Smooth muscle cell (in vitro differentiated cells): Measurements from ENCODE around the gene COA3. TPM values are rescaled to one million over a fixed set of nuclear protein-coding genes. Genes with fewer than 3 reads are reported as not detected.

Source experiments
- DNase-seq: peaks from one replicate; lab custom pipeline; 2025; ENCODE audit not compliant: unreplicated experiment; lab: John Stamatoyannopoulos, UW
- H2AFZ ChIP-seq: fragments of 200-600 bp; sonication (generic); 2 replicates; pipeline ENCODE4 v1.6.0; 2016; ENCODE audit warnings: antibody characterized with exemption, low read depth, mild to moderate bottlenecking
- H3F3A ChIP-seq: fragments of 200-600 bp; sonication (generic); 2 replicates; pipeline ENCODE4 v1.6.0; 2017; ENCODE audit warnings: antibody characterized with exemption, low read depth
- H3K27ac ChIP-seq: fragments of 200-600 bp; sonication (generic); 2 replicates; pipeline ENCODE4 v1.5.1; 2016; ENCODE audit warnings: low read depth, mild to moderate bottlenecking
- H3K27me3 ChIP-seq: fragments of 200-600 bp; sonication (generic); 2 replicates; pipeline ENCODE4 v1.6.1; 2016; ENCODE audit warnings: low read depth, mild to moderate bottlenecking
- H3K36me3 ChIP-seq: fragments of 200-600 bp; sonication (generic); 2 replicates; pipeline ENCODE4 v1.5.1; 2016; ENCODE audit warnings: low read depth
- H3K4me1 ChIP-seq: fragments of 200-600 bp; sonication (generic); 2 replicates; pipeline ENCODE4 v1.5.1; 2016; ENCODE audit warnings: low read depth
- H3K4me2 ChIP-seq: fragments of 200-600 bp; sonication (generic); 2 replicates; pipeline ENCODE4 v1.6.0; 2016; ENCODE audit warnings: mild to moderate bottlenecking
- H3K4me3 ChIP-seq: fragments of 200-600 bp; sonication (generic); 2 replicates; pipeline ENCODE4 v1.5.1; 2016; ENCODE audit warnings: mild to moderate bottlenecking
- H3K79me2 ChIP-seq: fragments of 200-600 bp; sonication (generic); 2 replicates; pipeline ENCODE4 v1.6.0; 2016; ENCODE audit warnings: low read depth, mild to moderate bottlenecking
- H3K9ac ChIP-seq: fragments of 200-600 bp; sonication (generic); 2 replicates; pipeline ENCODE4 v1.6.0; 2016; ENCODE audit warnings: low read depth
- H3K9me3 ChIP-seq: fragments of 200-600 bp; sonication (generic); replicated peaks from 2 replicates; pipeline ENCODE4 v1.5.1; 2016; ENCODE audit warnings: low read depth
- H4K20me1 ChIP-seq: fragments of 200-600 bp; sonication (generic); 2 replicates; pipeline ENCODE4 v1.6.0; 2016; ENCODE audit warnings: low read depth
- WGBS: methylation state at CpG from one replicate; pipeline ENCODE4 v1.1.7; 2016; ENCODE audit warnings: low lambda C conversion rate; 5-methylcytosine and 5-hydroxymethylcytosine counted together
- polyA plus RNA-seq: library from polyadenylated mRNA; unstranded; fragments of >200 nt; fragmentation: Nextera tagmentation; extraction: Ambion mirVana; gene quantifications from 2 replicates; pipeline ENCODE4 v1.2.1, GENCODE V29; 2016
- total RNA-seq: library from RNA; depleted of rRNA; stranded (reverse); fragments of >200 nt; gene quantifications from 2 replicates; pipeline ENCODE4 v1.2.3, GENCODE V29; 2014
- TF ChIP-seq, protein P1 (sequence below): fragments of 200-600 bp; sonication (generic); IDR thresholded peaks from 2 replicates; pipeline ENCODE4 v1.5.1; 2017; ENCODE audit warnings: borderline replicate concordance, mild to moderate bottlenecking, antibody characterized with exemption; ENCODE audit not compliant: insufficient read depth, poor library complexity, severe bottlenecking

COA3 gene
- total and polyA plus RNA-seq, 2 experiments from 2014 or later: 106 to 127 TPM

- peak overlapping the region; percentile 95 for H3K9ac ChIP-seq
- H3K4me1 ChIP-seq: peaks cover 12% of the 10 kb centered on the region
- WGBS: 63% methylated on average over 9 of the region's 9 CpGs
- H3F3A ChIP-seq: no peaks in the 10 kb centered on the region
- peaks cover 29% of the 10 kb centered on the region for H3K79me2 ChIP-seq
- no peaks in the 10 kb centered on the region for H3K36me3 ChIP-seq
- H2AFZ ChIP-seq: peak overlapping the region; percentile 97
- peak overlapping the region; percentile 88 for H3K4me3 ChIP-seq
- TF ChIP-seq, protein P1, sequence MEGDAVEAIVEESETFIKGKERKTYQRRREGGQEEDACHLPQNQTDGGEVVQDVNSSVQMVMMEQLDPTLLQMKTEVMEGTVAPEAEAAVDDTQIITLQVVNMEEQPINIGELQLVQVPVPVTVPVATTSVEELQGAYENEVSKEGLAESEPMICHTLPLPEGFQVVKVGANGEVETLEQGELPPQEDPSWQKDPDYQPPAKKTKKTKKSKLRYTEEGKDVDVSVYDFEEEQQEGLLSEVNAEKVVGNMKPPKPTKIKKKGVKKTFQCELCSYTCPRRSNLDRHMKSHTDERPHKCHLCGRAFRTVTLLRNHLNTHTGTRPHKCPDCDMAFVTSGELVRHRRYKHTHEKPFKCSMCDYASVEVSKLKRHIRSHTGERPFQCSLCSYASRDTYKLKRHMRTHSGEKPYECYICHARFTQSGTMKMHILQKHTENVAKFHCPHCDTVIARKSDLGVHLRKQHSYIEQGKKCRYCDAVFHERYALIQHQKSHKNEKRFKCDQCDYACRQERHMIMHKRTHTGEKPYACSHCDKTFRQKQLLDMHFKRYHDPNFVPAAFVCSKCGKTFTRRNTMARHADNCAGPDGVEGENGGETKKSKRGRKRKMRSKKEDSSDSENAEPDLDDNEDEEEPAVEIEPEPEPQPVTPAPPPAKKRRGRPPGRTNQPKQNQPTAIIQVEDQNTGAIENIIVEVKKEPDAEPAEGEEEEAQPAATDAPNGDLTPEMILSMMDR: no peak
- peak overlapping the region; percentile 84 for H3K4me2 ChIP-seq
- peaks cover 20% of the 10 kb centered on the region for H3K27me3 ChIP-seq
- H4K20me1 ChIP-seq: no peaks in the 10 kb centered on the region
- H3K9me3 ChIP-seq: no peaks in the 10 kb centered on the region
- H3K27ac ChIP-seq: peak overlapping the region; percentile 76
- no peak for DNase-seq
Observed at GRCh38 chr17:42832213-42832933, 33.9 kb upstream of the COA3 start.

GRCh38 chr17:42830971-42831370, 32.5 kb upstream of the COA3 start:
- Histone ChIP-seq H3K79me2 (peaks cover 29% of the 10 kb centered on the region), H3F3A (no peaks in the 10 kb centered on the region), H3K4me3 (no peak overlapping the region), H4K20me1 (no peaks in the 10 kb centered on the region), H3K9me3 (no peaks in the 10 kb centered on the region), H3K36me3 (no peaks in the 10 kb centered on the region), H3K9ac (no peak overlapping the region), H3K27ac (no peak overlapping the region), H3K27me3 (peaks cover 22% of the 10 kb centered on the region), H2AFZ (no peak overlapping the region), H3K4me2 (no peak overlapping the region), H3K4me1 (peaks cover 12% of the 10 kb centered on the region)
- no peak for DNase-seq
- TF ChIP-seq, protein P1: no peak

DNA sequence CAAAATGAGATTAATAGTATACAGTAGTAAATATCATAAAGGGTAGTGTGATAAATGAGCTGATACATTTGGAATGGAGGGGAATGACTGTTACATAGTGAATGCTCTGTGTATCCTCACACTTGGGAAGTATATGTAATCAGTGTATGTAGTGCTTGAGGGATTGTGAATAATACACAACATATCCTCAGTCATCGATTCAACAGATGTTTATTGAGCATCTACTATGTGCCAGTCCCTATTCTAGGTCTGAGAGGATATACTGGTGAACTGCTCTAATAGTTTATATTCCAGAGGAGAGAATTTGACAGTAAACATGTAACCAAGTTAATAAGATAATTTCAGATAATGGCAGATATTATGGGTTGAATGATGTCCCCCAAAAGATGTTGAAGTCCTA, 29.0 kb upstream of the COA3 start:
- peaks cover 19% of the 10 kb centered on the region for H3K79me2 ChIP-seq
- no peak overlapping the region for H3K4me3 ChIP-seq
- H3K27ac ChIP-seq: no peak overlapping the region
- no peaks in the 10 kb centered on the region for H3F3A ChIP-seq
- no peak for DNase-seq
- TF ChIP-seq, protein P1: no peak
- H3K4me1 ChIP-seq: peaks cover 13% of the 10 kb centered on the region
- 86% methylated on average over 1 of the region's 1 CpG for WGBS
- H3K36me3 ChIP-seq: no peaks in the 10 kb centered on the region
- no peak overlapping the region for H3K4me2 ChIP-seq
- no peaks in the 10 kb centered on the region for H4K20me1 ChIP-seq
- H3K27me3 ChIP-seq: peaks cover 22% of the 10 kb centered on the region
- no peaks in the 10 kb centered on the region for H3K9me3 ChIP-seq
- H3K9ac ChIP-seq: no peak overlapping the region
- no peak overlapping the region for H2AFZ ChIP-seq

DNA sequence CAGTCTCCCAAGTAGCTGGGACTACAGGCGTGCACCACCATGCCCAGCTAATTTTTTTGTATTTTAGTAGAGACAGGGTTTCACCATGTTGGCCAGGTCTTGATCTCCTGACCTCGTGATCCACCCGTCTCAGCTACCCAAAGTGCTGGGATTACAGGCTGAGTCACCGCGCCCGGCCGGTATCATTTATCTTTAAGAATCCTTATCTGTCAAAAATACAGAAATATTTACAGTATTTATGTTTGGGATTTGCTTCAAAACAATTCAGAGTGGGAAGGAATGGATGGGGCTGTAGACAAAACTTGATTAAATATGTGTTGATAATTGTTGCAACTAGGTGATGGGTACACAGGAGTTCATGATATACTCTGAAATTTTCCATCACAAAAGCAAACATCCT, 22.7 kb upstream of the COA3 start:
- TF ChIP-seq, protein P1: no peak
- Histone ChIP-seq H4K20me1 (no peaks in the 10 kb centered on the region), H2AFZ (no peak overlapping the region), H3K4me3 (no peak overlapping the region), H3K27me3 (no peaks in the 10 kb centered on the region), H3F3A (no peaks in the 10 kb centered on the region), H3K4me1 (peaks cover 8% of the 10 kb centered on the region), H3K9ac (no peak overlapping the region), H3K9me3 (no peaks in the 10 kb centered on the region), H3K27ac (no peak overlapping the region), H3K79me2 (peaks cover 15% of the 10 kb centered on the region), H3K4me2 (no peak overlapping the region), H3K36me3 (no peaks in the 10 kb centered on the region)
- WGBS: 76% methylated on average over 7 of the region's 7 CpGs
- DNase-seq: no peak
